BE2C (cell line): ENCODE measurements around the gene CXCR1.

Experiments used
- DNase-seq: peaks from one replicate; pipeline ENCODE4 v3.0.0-alpha.2; 2020
- H3K27me3 ChIP-seq: fragments of 250-450 bp; sonication (Bioruptor Pico); 2 replicates; pipeline ENCODE4 v1.5.1; 2020; ENCODE audit warnings: mild to moderate bottlenecking
- H3K36me3 ChIP-seq: fragments of 250-450 bp; sonication (Bioruptor Pico); 2 replicates; pipeline ENCODE4 v1.5.1; 2020; ENCODE audit warnings: mild to moderate bottlenecking
- H3K4me1 ChIP-seq: fragments of 250-450 bp; sonication (Bioruptor Pico); 2 replicates; pipeline ENCODE4 v1.5.1; 2020
- H3K4me3 ChIP-seq: 2 replicates; pipeline ENCODE4 v1.5.1; 2011; ENCODE audit warnings: low read depth, low read length
- H3K9me3 ChIP-seq: fragments of 250-450 bp; sonication (Bioruptor Pico); 2 replicates; pipeline ENCODE4 v1.5.1; 2020
- TF ChIP-seq, protein P1 (sequence below): IDR thresholded peaks from 2 replicates; pipeline ENCODE4 v1.5.1; 2012; ENCODE audit warnings: mild to moderate bottlenecking, low read depth, low read length

The CXCR1 gene

DNA sequence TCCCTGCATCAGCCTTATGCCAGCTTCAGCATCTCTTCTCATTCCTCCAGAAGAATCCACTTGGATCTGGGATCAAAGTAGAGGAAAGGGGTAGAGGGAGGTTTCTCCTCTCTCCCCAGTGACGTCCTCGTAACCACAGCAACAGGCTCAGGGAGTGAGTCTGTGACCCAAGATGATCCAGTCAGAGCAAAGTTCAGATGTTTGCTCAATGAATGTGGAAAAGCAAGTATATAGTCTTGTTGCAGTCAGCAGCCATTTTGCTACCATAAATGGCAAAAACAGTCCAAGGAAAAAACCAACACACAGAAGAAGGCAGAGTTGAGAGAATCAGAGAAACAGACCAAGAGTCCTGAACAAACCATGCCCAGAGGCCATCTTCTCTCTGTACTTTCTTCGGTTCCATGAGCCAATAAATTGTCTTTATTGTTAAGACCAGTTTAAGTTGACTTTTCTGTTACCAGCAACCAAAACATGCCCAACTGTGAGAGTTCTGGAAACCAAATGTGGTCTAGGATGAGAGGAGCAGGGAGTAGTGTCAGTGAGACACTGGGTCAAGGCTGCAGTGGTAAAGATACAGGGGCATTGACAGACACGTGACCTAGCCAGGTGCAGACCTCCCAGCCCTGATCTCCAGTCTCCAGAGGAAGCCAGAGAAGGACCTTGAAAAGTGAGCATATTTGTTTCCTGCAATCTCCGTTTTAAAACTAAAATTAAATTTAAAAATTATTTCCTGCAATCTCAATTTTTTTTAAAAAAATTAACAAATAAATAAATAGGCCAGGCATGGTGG, 3.2 kb upstream of the CXCR1 start:
- Histone ChIP-seq H3K27me3 (peaks cover 3% of the 10 kb centered on the region; the same call in 1 of the 2 replicates), H3K36me3 (no peaks in the 10 kb centered on the region), H3K9me3 (no peaks in the 10 kb centered on the region), H3K4me3 (no peak overlapping the region), H3K4me1 (no peaks in the 10 kb centered on the region)
- TF ChIP-seq, protein P1, sequence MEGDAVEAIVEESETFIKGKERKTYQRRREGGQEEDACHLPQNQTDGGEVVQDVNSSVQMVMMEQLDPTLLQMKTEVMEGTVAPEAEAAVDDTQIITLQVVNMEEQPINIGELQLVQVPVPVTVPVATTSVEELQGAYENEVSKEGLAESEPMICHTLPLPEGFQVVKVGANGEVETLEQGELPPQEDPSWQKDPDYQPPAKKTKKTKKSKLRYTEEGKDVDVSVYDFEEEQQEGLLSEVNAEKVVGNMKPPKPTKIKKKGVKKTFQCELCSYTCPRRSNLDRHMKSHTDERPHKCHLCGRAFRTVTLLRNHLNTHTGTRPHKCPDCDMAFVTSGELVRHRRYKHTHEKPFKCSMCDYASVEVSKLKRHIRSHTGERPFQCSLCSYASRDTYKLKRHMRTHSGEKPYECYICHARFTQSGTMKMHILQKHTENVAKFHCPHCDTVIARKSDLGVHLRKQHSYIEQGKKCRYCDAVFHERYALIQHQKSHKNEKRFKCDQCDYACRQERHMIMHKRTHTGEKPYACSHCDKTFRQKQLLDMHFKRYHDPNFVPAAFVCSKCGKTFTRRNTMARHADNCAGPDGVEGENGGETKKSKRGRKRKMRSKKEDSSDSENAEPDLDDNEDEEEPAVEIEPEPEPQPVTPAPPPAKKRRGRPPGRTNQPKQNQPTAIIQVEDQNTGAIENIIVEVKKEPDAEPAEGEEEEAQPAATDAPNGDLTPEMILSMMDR: no peak
- no peak for DNase-seq

DNA sequence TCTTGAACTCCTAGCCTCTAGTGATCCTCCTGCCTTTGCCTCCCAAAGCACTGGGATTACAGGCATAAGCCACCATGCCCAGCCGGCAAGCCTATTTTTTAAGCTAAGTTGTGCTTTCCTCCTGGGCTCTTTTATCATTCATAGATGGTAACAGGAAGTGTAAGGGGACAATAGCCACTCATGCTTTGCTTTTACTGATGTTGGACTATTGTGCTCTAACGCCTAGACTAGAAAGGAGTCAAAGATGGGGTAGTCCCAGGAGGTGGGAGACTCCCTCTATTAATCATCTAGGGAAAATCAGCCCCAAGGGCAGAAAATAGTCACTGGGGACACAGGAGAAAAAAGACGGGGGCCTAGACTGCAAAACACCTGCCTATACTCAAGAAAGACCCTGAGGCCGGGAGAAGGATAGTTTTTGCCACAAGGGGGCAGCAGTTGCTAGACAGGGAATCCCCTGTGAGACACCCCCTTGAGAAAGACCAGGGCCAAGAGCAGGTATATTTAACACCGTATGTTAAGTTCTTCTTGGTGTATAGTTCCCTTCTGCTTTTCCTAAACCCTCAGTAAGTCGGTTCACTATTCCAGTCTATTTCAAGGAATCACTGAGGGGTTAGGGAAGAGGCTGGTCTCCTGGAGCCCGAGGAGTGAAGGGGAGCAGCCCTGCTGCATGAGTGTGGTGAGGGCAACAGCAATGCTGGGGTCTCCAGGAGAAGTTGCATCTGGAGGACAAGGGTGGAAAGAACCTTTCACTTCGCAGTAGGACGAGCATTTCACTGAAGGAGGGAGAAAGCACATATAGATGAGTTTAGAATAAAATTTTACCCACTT, 2.1 kb upstream of the CXCR1 start:
- Histone ChIP-seq H3K4me3 (no peak overlapping the region), H3K36me3 (no peaks in the 10 kb centered on the region), H3K27me3 (peaks cover 3% of the 10 kb centered on the region; the same call in 1 of the 2 replicates), H3K9me3 (no peaks in the 10 kb centered on the region), H3K4me1 (no peaks in the 10 kb centered on the region)
- TF ChIP-seq, protein P1: peak; percentile 94
- DNase-seq: peak; percentile 73

DNA sequence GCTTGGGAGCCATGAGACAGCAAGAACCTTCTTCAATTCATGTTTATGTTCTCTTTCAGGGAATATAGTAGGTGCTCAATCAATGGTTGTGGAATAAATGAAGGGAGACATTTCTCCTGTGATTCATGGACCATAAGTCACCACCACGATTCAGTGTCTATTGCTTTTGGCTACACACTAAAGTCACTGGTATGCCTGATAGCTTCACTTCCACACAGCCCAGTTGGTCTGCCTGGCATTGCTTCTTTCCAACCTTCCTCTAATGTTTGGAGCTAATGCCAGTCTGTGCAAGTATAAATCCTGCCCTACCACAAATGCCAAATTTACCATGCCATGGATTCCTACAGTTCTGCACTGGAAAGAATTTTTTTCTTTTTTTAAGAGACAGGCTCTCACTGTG, 1.3 kb upstream of the CXCR1 start:
- no peak overlapping the region for H3K4me3 ChIP-seq
- H3K36me3 ChIP-seq: no peaks in the 10 kb centered on the region
- TF ChIP-seq, protein P1: 0 out of 2 replicates have a peak, but pooled peaks have one; percentile 1
- no peak for DNase-seq
- H3K27me3 ChIP-seq: peaks cover 3% of the 10 kb centered on the region; the same call in 1 of the 2 replicates
- H3K4me1 ChIP-seq: no peaks in the 10 kb centered on the region
- H3K9me3 ChIP-seq: no peaks in the 10 kb centered on the region

DNA sequence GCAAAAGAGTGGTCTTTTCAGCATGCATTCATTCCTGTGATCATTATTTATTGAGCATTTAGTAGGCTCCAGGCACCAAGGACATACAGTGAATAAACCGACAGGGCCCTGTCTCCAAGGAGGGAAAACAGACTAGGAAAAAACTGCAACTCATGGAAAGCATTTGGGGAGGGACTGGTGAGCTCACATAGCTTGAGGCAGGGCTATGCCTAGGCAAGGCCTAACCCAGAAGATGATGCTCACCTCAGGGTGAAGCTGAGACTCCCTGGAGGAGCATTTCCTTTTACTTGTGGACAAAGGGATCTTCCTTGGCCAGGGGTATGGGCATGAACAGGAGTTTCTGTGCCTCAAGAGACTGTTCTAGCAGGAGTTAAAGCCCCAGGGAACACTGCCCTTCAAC, 3.9 kb downstream of the CXCR1 start:
- no peak overlapping the region for H3K4me3 ChIP-seq
- no peaks in the 10 kb centered on the region for H3K4me1 ChIP-seq
- H3K27me3 ChIP-seq: peaks cover 11% of the 10 kb centered on the region; the same call in 1 of the 2 replicates
- DNase-seq: no peak
- no peaks in the 10 kb centered on the region for H3K36me3 ChIP-seq
- TF ChIP-seq, protein P1: no peak
- H3K9me3 ChIP-seq: no peaks in the 10 kb centered on the region

DNA sequence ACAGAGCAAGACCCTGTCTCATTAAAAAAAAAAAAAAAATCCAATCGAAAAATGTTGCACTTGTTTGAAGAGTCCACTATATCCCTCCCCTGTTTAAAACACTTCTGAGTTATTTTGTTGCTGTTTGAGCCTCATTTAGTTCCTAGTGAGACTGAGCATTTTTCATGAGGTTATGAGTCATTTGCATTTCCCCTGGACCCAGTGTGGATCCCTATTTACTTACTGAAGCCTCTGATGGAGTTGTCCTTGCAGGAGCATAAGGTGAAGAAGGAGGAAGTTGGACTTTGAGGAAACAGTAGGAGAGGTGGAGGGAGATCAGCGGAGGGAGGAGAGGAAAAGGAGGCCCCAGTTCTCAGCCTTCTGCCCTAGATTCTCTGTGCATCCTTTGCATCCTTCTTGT, 5.1 kb downstream of the CXCR1 start:
- TF ChIP-seq, protein P1: no peak
- no peaks in the 10 kb centered on the region for H3K9me3 ChIP-seq
- H3K36me3 ChIP-seq: no peaks in the 10 kb centered on the region
- H3K4me3 ChIP-seq: no peak overlapping the region
- DNase-seq: no peak
- H3K27me3 ChIP-seq: peaks cover 11% of the 10 kb centered on the region; the same call in 1 of the 2 replicates
- no peaks in the 10 kb centered on the region for H3K4me1 ChIP-seq
